Parathyroid adenoma (tissue), 2 donors: Measurements from ENCODE around the gene SMOC2.

ENCODE experiments used
- H2AFZ ChIP-seq: fragments of 300-600 bp; sonication (generic); one replicate; pipeline ENCODE4 v1.7.0; 2017; ENCODE audit warnings: antibody characterized with exemption, mild to moderate bottlenecking
- H3K27ac ChIP-seq: fragments of 300-600 bp; sonication (generic); one replicate; pipeline ENCODE4 v1.7.0; 2017
- H3K27me3 ChIP-seq: fragments of 300-600 bp; sonication (generic); one replicate; pipeline ENCODE4 v1.7.0; 2017; ENCODE audit warnings: low read length; ENCODE audit not compliant: control insufficient read depth, insufficient read depth
- H3K36me3 ChIP-seq: fragments of 300-600 bp; sonication (generic); one replicate; pipeline ENCODE4 v1.7.0; 2017; ENCODE audit warnings: low read length; ENCODE audit not compliant: control insufficient read depth, insufficient read depth
- H3K4me1 ChIP-seq: fragments of 300-600 bp; sonication (generic); one replicate; pipeline ENCODE4 v1.7.0; 2017; ENCODE audit warnings: control low read depth
- H3K4me2 ChIP-seq: fragments of 300-600 bp; sonication (generic); one replicate; pipeline ENCODE4 v1.7.0; 2017; ENCODE audit warnings: low read length
- H3K4me3 ChIP-seq: fragments of 300-600 bp; sonication (generic); one replicate; pipeline ENCODE4 v1.7.0; 2017; ENCODE audit warnings: low read depth, low read length
- H3K79me2 ChIP-seq: fragments of 300-600 bp; sonication (generic); one replicate; pipeline ENCODE4 v1.7.0; 2017; ENCODE audit warnings: control low read depth
- H3K9ac ChIP-seq: fragments of 300-600 bp; sonication (generic); one replicate; pipeline ENCODE4 v1.7.0; 2017; ENCODE audit warnings: mild to moderate bottlenecking
- H3K9me3 ChIP-seq: fragments of 300-600 bp; sonication (generic); one replicate; pipeline ENCODE4 v1.7.0; 2017; ENCODE audit warnings: low read length; ENCODE audit not compliant: control insufficient read depth
- CTCF ChIP-seq: fragments of 300-600 bp; sonication (generic); IDR thresholded peaks from one replicate; pipeline ENCODE4 v1.7.0; 2017; ENCODE audit warnings: antibody characterized with exemption, mild to moderate bottlenecking
- donor health status: primary hyperparathyroidism.

Gene SMOC2

DNA sequence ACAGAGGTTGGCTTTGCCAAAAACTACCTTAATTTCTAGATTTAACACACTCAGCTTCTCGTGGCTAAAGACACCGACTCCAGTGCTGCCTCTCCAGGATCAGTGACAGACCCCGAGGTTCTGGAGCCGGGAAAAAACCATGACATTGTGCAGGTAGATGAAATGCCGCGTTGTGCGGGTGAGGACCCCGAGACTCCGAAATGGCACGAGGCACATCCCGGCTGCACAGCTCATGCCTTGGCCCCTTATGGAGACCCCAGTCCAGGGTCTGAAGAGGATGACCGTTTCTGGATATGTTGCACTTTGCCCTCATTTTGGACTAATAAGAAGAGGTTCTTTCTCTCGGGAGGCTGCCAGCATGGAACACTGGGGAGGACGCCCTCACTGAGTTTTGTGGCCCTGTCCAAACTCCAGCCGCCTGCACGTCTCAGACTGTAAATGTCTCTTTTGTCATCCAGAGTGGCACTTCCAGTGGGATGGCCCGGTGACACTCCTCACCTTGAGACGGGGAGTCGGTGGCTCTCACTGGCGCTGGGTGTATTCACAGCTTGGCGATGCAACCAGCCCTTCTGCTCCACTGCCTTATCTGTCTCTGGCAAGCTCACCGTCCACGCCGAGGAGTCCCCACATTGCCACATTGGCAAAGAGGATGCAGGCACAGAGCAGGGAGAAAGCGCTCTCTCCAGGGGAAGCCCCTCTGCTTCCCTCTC, 245.2 kb downstream of the SMOC2 start:
- H3K4me3 ChIP-seq = no peak overlapping the region
- H2AFZ ChIP-seq = no peak overlapping the region
- H3K9me3 ChIP-seq = no peaks in the 10 kb centered on the region
- no peaks in the 10 kb centered on the region for H3K79me2 ChIP-seq
- H3K36me3 ChIP-seq = no peaks in the 10 kb centered on the region
- no peak overlapping the region for H3K9ac ChIP-seq
- no peak overlapping the region for H3K27ac ChIP-seq
- no peak overlapping the region for H3K4me2 ChIP-seq
- H3K27me3 ChIP-seq = no peaks in the 10 kb centered on the region
- no peak for TF ChIP-seq CTCF
- H3K4me1 ChIP-seq = no peaks in the 10 kb centered on the region

- Histone ChIP-seq H3K27ac (no peak overlapping the region), H3K4me2 (no peak overlapping the region), H3K79me2 (no peaks in the 10 kb centered on the region), H3K4me3 (no peak overlapping the region), H3K9ac (no peak overlapping the region), H3K4me1 (no peaks in the 10 kb centered on the region), H3K36me3 (no peaks in the 10 kb centered on the region), H3K9me3 (no peaks in the 10 kb centered on the region), H2AFZ (no peak overlapping the region), H3K27me3 (no peaks in the 10 kb centered on the region)
- no peak for TF ChIP-seq CTCF
Measured at GRCh38 chr6:168686831-168687730, 246.1 kb downstream of the SMOC2 start.

GRCh38 chr6:168690271-168690670, 249.3 kb downstream of the SMOC2 start:
- Histone ChIP-seq H3K27me3 (no peaks in the 10 kb centered on the region), H3K9ac (no peak overlapping the region), H3K27ac (no peak overlapping the region), H3K4me2 (no peak overlapping the region), H3K9me3 (no peaks in the 10 kb centered on the region), H2AFZ (no peak overlapping the region), H3K4me3 (no peak overlapping the region), H3K79me2 (no peaks in the 10 kb centered on the region), H3K36me3 (no peaks in the 10 kb centered on the region), H3K4me1 (no peaks in the 10 kb centered on the region)
- TF ChIP-seq CTCF = no peak

DNA sequence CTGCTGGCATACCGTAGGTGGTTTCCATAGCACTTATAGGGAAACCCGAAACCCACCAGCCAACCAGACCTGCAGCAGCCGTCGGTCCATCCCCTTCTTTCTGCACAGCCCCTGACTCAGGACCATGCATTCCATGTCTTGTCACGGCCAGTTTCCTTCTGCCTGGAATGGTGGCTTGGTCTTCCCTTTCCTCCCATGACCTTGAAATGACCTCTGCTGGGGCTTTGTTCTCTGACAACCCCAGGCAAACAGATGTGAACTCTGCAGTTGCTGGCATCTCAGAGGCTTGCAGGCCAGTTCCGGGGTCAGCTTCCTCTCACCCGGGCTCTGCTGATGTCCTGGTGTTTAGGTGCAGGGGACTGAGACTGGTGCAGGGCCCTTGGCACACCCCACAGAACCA, 250.8 kb downstream of the SMOC2 start:
- Histone ChIP-seq H3K9me3 (no peaks in the 10 kb centered on the region), H3K79me2 (no peaks in the 10 kb centered on the region), H3K4me2 (no peak overlapping the region), H3K36me3 (no peaks in the 10 kb centered on the region), H3K27me3 (no peaks in the 10 kb centered on the region), H3K4me1 (no peaks in the 10 kb centered on the region), H2AFZ (no peak overlapping the region), H3K27ac (no peak overlapping the region), H3K9ac (no peak overlapping the region), H3K4me3 (no peak overlapping the region)
- no peak for TF ChIP-seq CTCF
